ENCODE results near the gene C11orf68. TPM values are rescaled to one million over a fixed set of nuclear protein-coding genes. Genes with fewer than 3 reads are reported as not detected.

C11orf68 gene
- total and polyA plus RNA-seq, 2 experiments from 2014 or later, result 16.8 to 23.2 TPM

GRCh38 chr11:65961267-65962140 lies 42.6 kb upstream of the C11orf68 start, which contains the start of gene SART1 (continued):
- no peak for TF ChIP-seq ZNF462 (CRISPR knock-in tag; IDR thresholded peaks at IDR 0.05)

- Histone ChIP-seq H3K4me2 (peak overlapping the region; percentile 81), H3F3A (replicated peaks; ENCODE audit: low read depth) (0 out of 2 replicates have a peak, but pooled peaks cover 3% of the 10 kb centered on the region), H3K27ac (ENCODE audit: low read depth) (peak overlapping the region; percentile 88), H2AFZ (peak overlapping the region; percentile 75; the same call in 1 of the 2 replicates), H3K4me1 (ENCODE audit: insufficient read depth) (peaks cover 8% of the 10 kb centered on the region), H3K9me2 (ENCODE audit: insufficient read depth) (no peaks in the 10 kb centered on the region), H4K20me1 (replicated peaks; ENCODE audit: insufficient read depth) (peaks cover 13% of the 10 kb centered on the region), H3K4me3 (peak overlapping the region; percentile 85), H3K79me2 (replicated peaks; ENCODE audit: insufficient read depth) (peaks cover 26% of the 10 kb centered on the region), H3K36me3 (ENCODE audit: insufficient read depth) (no peaks in the 10 kb centered on the region), H3K27me3 (ENCODE audit: insufficient read depth) (no peaks in the 10 kb centered on the region)
- Mint-ChIP-seq H3K36me3 (ENCODE audit: low read depth) (peaks cover 21% of the 10 kb centered on the region), H3K9me3 (peaks cover 2% of the 10 kb centered on the region; the same call in 1 of the 3 replicates), H3K27ac (peak overlapping the region; percentile 97), H3K4me1 (peaks cover 17% of the 10 kb centered on the region), H3K4me3 (peak overlapping the region; percentile 96), H3K27me3 (ENCODE audit: insufficient read depth, low read depth, poor library complexity) (peaks cover 16% of the 10 kb centered on the region)
- DNase-seq (ENCODE audit: low spot score), result no peak
- ATAC-seq, result peak; percentile 12
- no peak for TF ChIP-seq EZH2 (IDR thresholded peaks at IDR 0.05; ENCODE audit: low read depth, unreplicated experiment)
- no peak for TF ChIP-seq ZNF462 (CRISPR knock-in tag; IDR thresholded peaks at IDR 0.05)
- TF ChIP-seq NANOG (IDR thresholded peaks at IDR 0.05; ENCODE audit: borderline replicate concordance), result no peak
- TF ChIP-seq CTCF (conservative IDR thresholded peaks at IDR 0.05; ENCODE audit: low read depth in 2 of 2), result no peak
Measured at GRCh38 chr11:65960824-65961266, 42.0 kb upstream of the C11orf68 start.
